Esophagus muscularis mucosa (tissue), 4 donors: Measurements from ENCODE around the gene FADS2. TPM values are rescaled to one million over a fixed set of nuclear protein-coding genes. Genes with fewer than 3 reads are reported as not detected.

Experiments used
- DNase-seq: peaks from one replicate; pipeline ENCODE4 v3.0.0-alpha.2; 2017; ENCODE audit errors: extremely low spot score
- H3K27ac ChIP-seq, 4 donors: fragments of 200-600 bp; sonication (generic); replicated peaks in 1 of 4; 1 replicate in 3 of 4; 2 replicates in 1 of 4; pipeline ENCODE4 v1.5.1; 2016 to 2019; ENCODE audit warnings: mild to moderate bottlenecking in 1 of 4
- H3K27me3 ChIP-seq, 4 donors: fragments of 200-600 bp; sonication (generic); one replicate each; pipeline versions ENCODE4 v1.5.1 to v1.6.0; 2016 to 2019
- H3K36me3 ChIP-seq, 4 donors: fragments of 200-600 bp; sonication (generic); one replicate each; pipeline ENCODE4 v1.5.1; 2016 to 2019
- H3K4me1 ChIP-seq, 4 donors: fragments of 200-600 bp; sonication (generic); one replicate each; pipeline ENCODE4 v1.5.1; 2016 to 2019
- H3K4me3 ChIP-seq, 4 donors: fragments of 200-600 bp; sonication (generic); 1 replicate in 2 of 4; 2 replicates in 2 of 4; pipeline ENCODE4 v1.5.1; 2016 to 2019; ENCODE audit warnings: mild to moderate bottlenecking in 4 of 4, moderate library complexity in 1 of 4
- H3K9me3 ChIP-seq, 4 donors: fragments of 200-600 bp; sonication (generic); 1 replicate in 3 of 4; 2 replicates in 1 of 4; pipeline ENCODE4 v1.5.1; 2016 to 2019
- EP300 ChIP-seq: sonication (generic); formaldehyde crosslinking; IDR thresholded peaks from one replicate; pipeline ENCODE4 v1.6.1; 2017; ENCODE audit warnings: antibody characterized with exemption
- POLR2A ChIP-seq: fragments of 450-650 bp; IDR thresholded peaks from one replicate; pipeline ENCODE4 v1.6.1; 2017; ENCODE audit warnings: antibody characterized with exemption, moderate library complexity, mild to moderate bottlenecking, low read depth
- POLR2AphosphoS5 ChIP-seq, 2 donors: sonication (generic); formaldehyde crosslinking; IDR thresholded peaks; one replicate each; pipeline ENCODE4 v1.6.1; 2017; ENCODE audit warnings: antibody characterized with exemption in 2 of 2
- WGBS: methylation state at CpG from one replicate; pipeline ENCODE4 v1.1.5; 2018; 5-methylcytosine and 5-hydroxymethylcytosine counted together
- intact Hi-C: fragments of 100-400 bp; cut with DNase I; formaldehyde crosslinking; loops from one replicate; pipeline ENCODE4 v1.15.1; 2023
- total RNA-seq, 4 donors: library from RNA; depleted of rRNA; stranded (reverse); fragments of >200 nt; gene quantifications; one replicate each; pipeline versions ENCODE4 v1.1.0 to v1.2.1, GENCODE V29; 2016
- TF ChIP-seq, protein P1 (sequence below), 3 experiments: fragments of 200-600 bp in 2 of 3; fragments of 450-650 bp in 1 of 3; sonication (generic) in 2 of 3; IDR thresholded peaks; one replicate each; pipeline ENCODE4 v1.5.1; 2017 to 2019; ENCODE audit warnings: antibody characterized with exemption in 3 of 3, mild to moderate bottlenecking in 2 of 3, moderate library complexity in 1 of 3

FADS2 gene
- total RNA-seq, 4 donors from 2014 or later = 15.9 to 32.8 (median 28.0) TPM

DNA sequence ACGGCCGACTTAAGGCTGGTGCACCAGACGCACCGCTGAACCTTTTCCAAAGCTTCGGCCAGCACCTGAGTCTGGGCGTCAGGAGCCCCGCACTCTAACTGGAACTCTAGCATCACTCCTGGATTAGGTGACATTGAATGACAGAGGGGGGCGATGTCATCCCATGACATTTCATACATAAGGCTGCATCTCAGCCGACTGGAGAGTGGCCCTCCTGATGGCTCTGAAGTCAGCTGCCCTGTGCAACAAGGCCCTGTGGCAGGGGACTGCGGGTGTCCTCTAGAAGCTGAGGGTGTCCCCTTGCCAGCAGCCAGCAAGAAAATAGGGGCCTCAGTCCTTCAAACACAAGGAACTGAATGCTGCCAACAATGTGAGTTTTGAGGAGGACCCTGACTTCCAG is 73.3 kb downstream of the FADS2 start:
- intact Hi-C loops = no loop called here
- no peak for TF ChIP-seq EP300
- TF ChIP-seq, protein P1, sequence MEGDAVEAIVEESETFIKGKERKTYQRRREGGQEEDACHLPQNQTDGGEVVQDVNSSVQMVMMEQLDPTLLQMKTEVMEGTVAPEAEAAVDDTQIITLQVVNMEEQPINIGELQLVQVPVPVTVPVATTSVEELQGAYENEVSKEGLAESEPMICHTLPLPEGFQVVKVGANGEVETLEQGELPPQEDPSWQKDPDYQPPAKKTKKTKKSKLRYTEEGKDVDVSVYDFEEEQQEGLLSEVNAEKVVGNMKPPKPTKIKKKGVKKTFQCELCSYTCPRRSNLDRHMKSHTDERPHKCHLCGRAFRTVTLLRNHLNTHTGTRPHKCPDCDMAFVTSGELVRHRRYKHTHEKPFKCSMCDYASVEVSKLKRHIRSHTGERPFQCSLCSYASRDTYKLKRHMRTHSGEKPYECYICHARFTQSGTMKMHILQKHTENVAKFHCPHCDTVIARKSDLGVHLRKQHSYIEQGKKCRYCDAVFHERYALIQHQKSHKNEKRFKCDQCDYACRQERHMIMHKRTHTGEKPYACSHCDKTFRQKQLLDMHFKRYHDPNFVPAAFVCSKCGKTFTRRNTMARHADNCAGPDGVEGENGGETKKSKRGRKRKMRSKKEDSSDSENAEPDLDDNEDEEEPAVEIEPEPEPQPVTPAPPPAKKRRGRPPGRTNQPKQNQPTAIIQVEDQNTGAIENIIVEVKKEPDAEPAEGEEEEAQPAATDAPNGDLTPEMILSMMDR (IDR thresholded peaks at IDR 0.05) = no peak
- no peak for TF ChIP-seq POLR2AphosphoS5 (IDR thresholded peaks at IDR 0.05)
- TF ChIP-seq POLR2A = no peak
- 97% methylated on average over 6 of the region's 10 CpGs for WGBS
- no peak for DNase-seq
- Histone ChIP-seq H3K9me3 (no peaks in the 10 kb centered on the region), H3K27ac (no peak overlapping the region), H3K4me3 (no peak overlapping the region), H3K4me1 (peaks cover 9 to 26% (median 19%) of the 10 kb centered on the region in 4 donors), H3K36me3 (peaks cover 10 to 89% (median 36%) of the 10 kb centered on the region in 4 donors), H3K27me3 (no peaks in the 10 kb centered on the region)

DNA sequence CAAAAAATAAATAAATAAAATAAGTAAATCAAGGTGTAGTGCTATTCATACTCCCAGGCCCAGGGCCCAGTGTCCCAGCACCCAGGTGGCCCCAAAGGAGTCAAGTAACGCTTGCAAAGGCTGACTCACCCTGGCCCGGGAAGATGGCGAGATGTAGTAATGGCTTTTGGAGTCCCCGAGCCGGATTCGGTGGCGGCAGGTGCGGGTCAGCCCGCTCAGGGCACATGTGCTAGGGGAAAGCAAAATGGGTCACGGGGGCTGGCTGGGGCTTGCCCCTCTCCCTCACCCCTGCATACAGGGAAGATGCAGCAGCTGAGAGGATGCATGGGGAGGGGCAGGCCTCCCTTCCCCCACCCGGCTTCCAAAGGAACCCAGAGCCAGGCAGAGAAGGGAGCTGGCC is 74.2 kb downstream of the FADS2 start:
- Histone ChIP-seq H3K4me1 (peaks cover 9 to 26% (median 19%) of the 10 kb centered on the region in 4 donors), H3K4me3 (no peak overlapping the region), H3K9me3 (no peaks in the 10 kb centered on the region), H3K36me3 (peaks cover 19 to 89% (median 45%) of the 10 kb centered on the region in 4 donors), H3K27me3 (no peaks in the 10 kb centered on the region), H3K27ac (no peak overlapping the region)
- intact Hi-C loops = no loop called here
- WGBS = 88% methylated on average over 11 of the region's 11 CpGs
- DNase-seq = no peak
- TF ChIP-seq POLR2AphosphoS5 (IDR thresholded peaks at IDR 0.05) (no peak), EP300 (no peak), POLR2A (no peak)
- TF ChIP-seq, protein P1 (IDR thresholded peaks at IDR 0.05) = no peak

DNA sequence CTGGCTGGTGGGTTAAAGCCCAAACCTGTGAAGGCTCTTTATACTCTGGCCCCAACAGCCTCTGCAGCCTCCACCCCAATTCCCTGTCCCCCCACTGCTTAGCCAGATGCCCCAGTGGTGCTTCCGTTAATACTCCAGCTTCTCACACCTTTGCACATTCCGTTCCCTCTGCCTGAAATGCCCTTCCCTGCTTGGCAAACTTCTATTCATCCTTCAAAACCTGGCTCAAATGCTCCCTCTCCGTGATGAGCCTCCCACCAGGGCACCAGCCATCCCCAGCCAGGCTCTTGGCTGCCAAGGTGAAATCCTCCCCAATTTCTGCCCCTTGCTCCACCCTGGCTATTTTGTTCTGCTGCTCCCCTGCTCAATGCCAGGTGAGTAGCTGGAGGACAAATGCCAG is 75.7 kb downstream of the FADS2 start:
- Histone ChIP-seq H3K36me3 (peaks cover 19 to 83% (median 51%) of the 10 kb centered on the region in 4 donors), H3K9me3 (no peaks in the 10 kb centered on the region), H3K4me1 (peaks cover 7 to 22% (median 20%) of the 10 kb centered on the region in 4 donors), H3K4me3 (no peak overlapping the region), H3K27me3 (no peaks in the 10 kb centered on the region), H3K27ac (peak overlapping the region in 1 of 4 donors; percentile 22)
- TF ChIP-seq POLR2A (no peak), EP300 (no peak), POLR2AphosphoS5 (IDR thresholded peaks at IDR 0.05) (no peak)
- TF ChIP-seq, protein P1 (IDR thresholded peaks at IDR 0.05) = no peak
- intact Hi-C loops = no loop called here
- DNase-seq = no peak
- 96% methylated on average over 3 of the region's 3 CpGs for WGBS

DNA sequence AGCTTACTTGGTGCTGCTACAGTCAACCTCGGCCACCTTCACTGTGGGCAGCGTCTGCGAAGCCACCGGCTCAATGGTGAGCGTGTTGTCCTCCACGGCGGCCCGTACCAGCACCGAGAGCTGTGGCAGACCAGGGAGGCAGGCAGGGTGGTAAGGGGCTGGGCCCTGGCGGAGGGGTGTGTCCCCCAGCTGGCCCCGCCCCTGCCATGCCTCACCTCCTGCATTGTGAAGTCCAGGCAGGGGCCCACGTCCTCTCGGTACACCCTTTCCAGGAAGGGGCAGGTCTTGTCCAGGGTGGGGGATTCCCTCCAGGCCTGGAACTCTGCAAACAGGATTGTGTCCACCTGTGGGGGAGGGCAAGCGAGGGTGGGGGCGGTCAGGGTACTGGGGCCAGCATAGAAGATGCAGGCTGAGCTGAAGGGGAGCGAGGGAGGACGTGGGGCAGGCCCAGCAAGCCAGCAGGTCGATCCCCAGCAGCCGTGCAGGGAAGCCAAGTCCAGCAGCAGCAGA is 76.5 kb downstream of the FADS2 start:
- peaks cover 0 to 22% (median 20%) of the 10 kb centered on the region in 4 donors for H3K4me1 ChIP-seq
- H3K36me3 ChIP-seq = peaks cover 19 to 82% (median 50%) of the 10 kb centered on the region in 4 donors
- no peak overlapping the region for H3K4me3 ChIP-seq
- intact Hi-C loops = no loop called here
- DNase-seq = no peak
- 90% methylated on average over 6 of the region's 19 CpGs for WGBS
- H3K27ac ChIP-seq = peak overlapping the region in 1 of 4 donors; percentile 22
- no peaks in the 10 kb centered on the region for H3K9me3 ChIP-seq
- H3K27me3 ChIP-seq = no peaks in the 10 kb centered on the region
- no peak for TF ChIP-seq POLR2AphosphoS5 (IDR thresholded peaks at IDR 0.05)
- TF ChIP-seq EP300 = no peak
- TF ChIP-seq, protein P1 (IDR thresholded peaks at IDR 0.05) = no peak
- no peak for TF ChIP-seq POLR2A
